Loucy (cell line): Measurements from ENCODE around the gene TRPT1.

ENCODE experiments used
- H2AFZ ChIP-seq: fragments of 200-600 bp; sonication (generic); 2 replicates; pipeline ENCODE4 v1.6.0; 2016; ENCODE audit warnings: antibody characterized with exemption, mild to moderate bottlenecking, low read length, moderate library complexity
- H3F3A ChIP-seq: fragments of 200-600 bp; 2 replicates; pipeline ENCODE4 v1.6.0; 2016; ENCODE audit warnings: antibody characterized with exemption, low read depth, mild to moderate bottlenecking
- H3K27me3 ChIP-seq: fragments of 200-600 bp; sonication (generic); 2 replicates; pipeline ENCODE4 v1.6.1; 2014; ENCODE audit warnings: low read length, mild to moderate bottlenecking; ENCODE audit not compliant: insufficient read depth, poor library complexity, severe bottlenecking
- H3K36me3 ChIP-seq: fragments of 200-600 bp; sonication (generic); 2 replicates; pipeline ENCODE4 v1.6.1; 2016; ENCODE audit warnings: low read length; ENCODE audit not compliant: insufficient read depth
- H3K4me1 ChIP-seq: fragments of 200-600 bp; sonication (generic); 2 replicates; pipeline ENCODE4 v1.5.1; 2014; ENCODE audit warnings: low read length, mild to moderate bottlenecking; ENCODE audit not compliant: insufficient read depth, poor library complexity, severe bottlenecking
- H3K4me2 ChIP-seq: fragments of 200-600 bp; sonication (generic); 2 replicates; pipeline ENCODE4 v1.6.0; 2014; ENCODE audit warnings: antibody characterized with exemption, low read length, low read depth, mild to moderate bottlenecking; ENCODE audit not compliant: poor library complexity, severe bottlenecking
- H3K4me3 ChIP-seq: fragments of 200-600 bp; sonication (generic); 2 replicates; pipeline ENCODE4 v1.5.1; 2014; ENCODE audit warnings: low read length, mild to moderate bottlenecking, mixed read lengths; ENCODE audit not compliant: poor library complexity, severe bottlenecking
- H3K79me2 ChIP-seq: fragments of 200-600 bp; sonication (generic); 2 replicates; pipeline ENCODE4 v1.6.1; 2014; ENCODE audit warnings: low read length; ENCODE audit not compliant: insufficient read depth
- H3K9ac ChIP-seq: fragments of 200-600 bp; sonication (generic); 2 replicates; pipeline ENCODE4 v1.6.0; 2014; ENCODE audit warnings: mild to moderate bottlenecking, low read depth, low read length, moderate library complexity; ENCODE audit not compliant: poor library complexity, severe bottlenecking
- H3K9me2 ChIP-seq: fragments of 200-600 bp; sonication (generic); replicated peaks from 2 replicates; pipeline ENCODE4 v1.6.1; 2016; ENCODE audit warnings: low read depth, low read length, mixed read lengths
- H3K9me3 ChIP-seq: fragments of 200-600 bp; sonication (generic); 2 replicates; pipeline ENCODE4 v1.6.1; 2014; ENCODE audit warnings: mild to moderate bottlenecking, antibody characterized with exemption, low read length, low read depth; ENCODE audit not compliant: insufficient read depth
- H4K20me1 ChIP-seq: fragments of 200-600 bp; sonication (generic); 2 replicates; pipeline ENCODE4 v1.6.0; 2014; ENCODE audit warnings: antibody characterized with exemption, low read length, mild to moderate bottlenecking; ENCODE audit not compliant: insufficient read depth, poor library complexity, severe bottlenecking
- EZH2phosphoT487 ChIP-seq: fragments of 200-600 bp; IDR thresholded peaks from 2 replicates; pipeline ENCODE4 v1.6.1; 2018; ENCODE audit warnings: antibody characterized with exemption, mild to moderate bottlenecking, moderate library complexity, borderline replicate concordance
- TF ChIP-seq, protein P1 (sequence below): fragments of 200-600 bp; sonication (generic); conservative IDR thresholded peaks from 2 replicates; pipeline ENCODE4 v1.5.1; 2014; ENCODE audit warnings: mild to moderate bottlenecking, antibody characterized with exemption, low read length

Gene TRPT1

DNA sequence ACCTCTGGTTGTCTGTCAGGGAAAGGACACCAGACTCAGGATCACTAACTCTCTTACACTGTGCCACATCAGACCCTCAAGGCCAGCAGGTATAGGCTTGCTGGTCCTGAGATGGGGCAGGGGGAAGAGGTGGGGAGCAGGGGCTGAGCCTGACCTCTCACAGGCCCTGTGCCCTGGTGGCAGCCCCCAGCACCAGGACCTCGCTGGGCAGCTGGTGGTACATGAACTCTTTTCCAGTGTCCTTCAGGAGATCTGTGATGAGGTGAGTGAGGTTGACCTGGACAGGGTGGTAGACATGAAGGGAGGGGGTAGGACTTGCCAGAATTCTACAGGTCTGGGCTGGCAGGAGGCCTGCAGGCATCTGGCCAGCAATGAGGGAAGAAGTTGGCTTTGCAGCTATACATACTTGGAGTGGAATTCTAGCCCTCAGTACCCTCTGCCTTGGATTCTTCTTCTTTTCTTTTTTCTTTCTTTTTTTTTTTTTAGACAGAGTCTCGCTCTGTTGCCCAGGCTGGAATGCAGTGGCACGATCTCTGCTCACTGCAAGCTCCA is 1.5 kb upstream of the TRPT1 start:
- peak overlapping the region; percentile 98 for H3K9ac ChIP-seq
- no peaks in the 10 kb centered on the region for H3K9me3 ChIP-seq
- H3K4me2 ChIP-seq = peak overlapping the region; percentile 100
- H3K79me2 ChIP-seq = peaks cover 42% of the 10 kb centered on the region
- H2AFZ ChIP-seq = no peak overlapping the region
- H3K9me2 ChIP-seq = no peaks in the 10 kb centered on the region
- H3K27me3 ChIP-seq = no peaks in the 10 kb centered on the region
- H4K20me1 ChIP-seq = peaks cover 27% of the 10 kb centered on the region
- H3K4me3 ChIP-seq = peak overlapping the region; percentile 82
- H3F3A ChIP-seq = no peaks in the 10 kb centered on the region
- peaks cover 27% of the 10 kb centered on the region for H3K4me1 ChIP-seq
- TF ChIP-seq, protein P1, sequence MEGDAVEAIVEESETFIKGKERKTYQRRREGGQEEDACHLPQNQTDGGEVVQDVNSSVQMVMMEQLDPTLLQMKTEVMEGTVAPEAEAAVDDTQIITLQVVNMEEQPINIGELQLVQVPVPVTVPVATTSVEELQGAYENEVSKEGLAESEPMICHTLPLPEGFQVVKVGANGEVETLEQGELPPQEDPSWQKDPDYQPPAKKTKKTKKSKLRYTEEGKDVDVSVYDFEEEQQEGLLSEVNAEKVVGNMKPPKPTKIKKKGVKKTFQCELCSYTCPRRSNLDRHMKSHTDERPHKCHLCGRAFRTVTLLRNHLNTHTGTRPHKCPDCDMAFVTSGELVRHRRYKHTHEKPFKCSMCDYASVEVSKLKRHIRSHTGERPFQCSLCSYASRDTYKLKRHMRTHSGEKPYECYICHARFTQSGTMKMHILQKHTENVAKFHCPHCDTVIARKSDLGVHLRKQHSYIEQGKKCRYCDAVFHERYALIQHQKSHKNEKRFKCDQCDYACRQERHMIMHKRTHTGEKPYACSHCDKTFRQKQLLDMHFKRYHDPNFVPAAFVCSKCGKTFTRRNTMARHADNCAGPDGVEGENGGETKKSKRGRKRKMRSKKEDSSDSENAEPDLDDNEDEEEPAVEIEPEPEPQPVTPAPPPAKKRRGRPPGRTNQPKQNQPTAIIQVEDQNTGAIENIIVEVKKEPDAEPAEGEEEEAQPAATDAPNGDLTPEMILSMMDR = no peak
- TF ChIP-seq EZH2phosphoT487 = no peak
- H3K36me3 ChIP-seq = peaks cover 8% of the 10 kb centered on the region; the same call in 1 of the 2 replicates

DNA sequence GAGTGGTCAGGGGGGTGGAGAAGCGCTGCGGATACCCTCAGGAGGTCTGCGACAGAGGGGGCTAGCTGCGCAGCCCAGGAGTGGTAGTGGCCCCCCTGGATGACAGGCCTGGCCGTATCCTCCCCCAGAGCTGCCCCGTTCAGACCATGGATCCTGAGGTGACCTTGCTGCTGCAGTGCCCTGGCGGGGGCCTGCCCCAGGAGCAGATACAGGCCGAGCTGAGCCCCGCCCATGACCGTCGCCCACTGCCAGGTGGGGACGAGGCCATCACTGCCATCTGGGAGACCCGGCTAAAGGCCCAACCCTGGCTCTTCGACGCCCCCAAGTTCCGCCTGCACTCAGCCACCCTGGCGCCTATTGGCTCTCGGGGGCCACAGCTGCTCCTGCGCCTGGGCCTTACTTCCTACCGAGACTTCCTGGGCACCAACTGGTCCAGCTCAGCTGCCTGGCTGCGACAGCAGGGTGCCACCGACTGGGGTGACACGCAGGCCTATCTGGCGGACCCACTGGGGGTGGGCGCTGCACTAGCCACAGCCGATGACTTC is 593 bp upstream of the TRPT1 start:
- TF ChIP-seq EZH2phosphoT487 = no peak
- TF ChIP-seq, protein P1 = no peak
- Histone ChIP-seq H3K9me2 (no peaks in the 10 kb centered on the region), H3K4me3 (peak overlapping the region; percentile 82), H3K9me3 (no peaks in the 10 kb centered on the region), H3K79me2 (peaks cover 40% of the 10 kb centered on the region), H2AFZ (peak overlapping the region; percentile 72), H3K4me1 (peaks cover 23% of the 10 kb centered on the region), H3F3A (no peaks in the 10 kb centered on the region), H4K20me1 (peaks cover 27% of the 10 kb centered on the region), H3K4me2 (peak overlapping the region; percentile 100), H3K9ac (peak overlapping the region; percentile 98), H3K27me3 (no peaks in the 10 kb centered on the region), H3K36me3 (peaks cover 8% of the 10 kb centered on the region; the same call in 1 of the 2 replicates)

DNA sequence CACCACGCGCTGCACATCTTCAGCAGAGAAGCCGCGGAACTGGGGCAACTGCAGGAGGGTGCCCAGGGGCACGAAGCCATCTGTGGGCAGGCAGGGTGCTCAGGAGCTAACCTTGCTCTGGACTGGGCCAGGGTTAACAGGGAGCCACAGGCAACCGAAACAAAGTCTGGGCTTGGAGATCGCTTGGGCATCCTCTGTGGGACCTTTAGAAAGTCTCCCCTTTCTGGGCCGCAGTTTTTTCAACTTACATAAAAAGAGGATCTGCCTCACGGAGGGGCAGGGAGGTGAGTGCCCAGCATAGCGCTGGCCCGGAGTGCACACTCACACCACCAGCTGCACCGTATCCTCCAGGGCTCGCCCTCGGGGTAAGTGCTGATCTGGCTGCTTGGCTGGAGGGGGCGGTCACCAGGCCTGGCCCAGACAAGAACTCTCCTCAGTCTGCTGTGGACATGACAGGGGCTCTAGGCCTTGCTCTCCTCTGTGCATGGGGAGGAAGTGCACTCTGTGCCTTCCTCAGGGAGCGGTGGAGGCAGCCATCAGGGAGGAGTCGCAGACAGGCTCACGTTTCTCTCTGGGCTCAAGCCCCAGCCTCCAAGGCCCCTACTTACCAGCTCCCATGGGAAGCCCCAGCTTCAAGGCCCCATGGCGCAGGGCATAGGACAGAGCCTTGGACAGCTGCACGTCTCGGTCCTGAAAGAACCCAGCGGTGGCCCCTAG is 937 bp downstream of the TRPT1 start:
- Histone ChIP-seq H2AFZ (no peak overlapping the region), H3K27me3 (no peaks in the 10 kb centered on the region), H3K9ac (peak overlapping the region; percentile 98), H4K20me1 (peaks cover 27% of the 10 kb centered on the region), H3K4me3 (peak overlapping the region; percentile 82), H3K79me2 (peaks cover 39% of the 10 kb centered on the region), H3F3A (no peaks in the 10 kb centered on the region), H3K9me2 (no peaks in the 10 kb centered on the region), H3K36me3 (peaks cover 20% of the 10 kb centered on the region; the same call in 1 of the 2 replicates), H3K4me1 (peaks cover 20% of the 10 kb centered on the region), H3K9me3 (no peaks in the 10 kb centered on the region), H3K4me2 (peak overlapping the region; percentile 100)
- TF ChIP-seq, protein P1 = no peak
- no peak for TF ChIP-seq EZH2phosphoT487
